ENCODE results near the gene C1QB.

Gene C1QB

DNA sequence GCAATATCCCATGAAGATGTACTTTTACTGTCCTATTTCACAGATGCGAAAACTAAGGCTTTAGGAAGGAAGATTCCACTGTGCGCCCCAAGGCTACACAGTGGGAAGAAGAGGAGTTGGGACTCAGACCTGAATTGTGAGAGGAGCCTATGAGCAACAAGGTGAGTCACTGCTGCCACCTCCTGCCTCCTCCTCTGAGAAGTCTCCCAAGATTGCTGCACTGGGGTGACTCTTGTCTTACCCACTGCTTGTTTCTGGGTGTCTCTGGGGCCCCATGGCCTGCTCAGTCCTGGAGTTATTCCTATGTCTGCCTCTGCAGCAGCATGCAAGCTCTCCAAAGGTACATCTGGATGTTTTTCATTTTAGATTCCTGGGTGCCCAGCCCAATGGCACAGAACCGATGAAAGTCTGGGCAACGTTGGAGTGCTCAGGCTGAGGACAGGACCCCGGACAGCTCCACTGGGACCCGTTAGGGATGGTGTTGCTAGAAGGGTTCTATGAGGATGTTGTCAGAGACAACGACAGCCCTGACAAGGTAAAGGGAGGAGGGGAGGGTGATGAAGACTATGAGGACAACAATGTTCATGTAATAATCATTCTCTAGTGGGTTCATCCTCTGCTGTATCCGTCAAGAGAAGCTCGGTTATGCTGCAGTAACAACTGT, 27.6 kb upstream of the C1QB start:
- no peak overlapping the region for H3K4me3 ChIP-seq (ENCODE audit: low read length)
- TF ChIP-seq ZNF274 (IDR thresholded peaks at IDR 0.05; ENCODE audit: low read depth, low read length) = no peak

DNA sequence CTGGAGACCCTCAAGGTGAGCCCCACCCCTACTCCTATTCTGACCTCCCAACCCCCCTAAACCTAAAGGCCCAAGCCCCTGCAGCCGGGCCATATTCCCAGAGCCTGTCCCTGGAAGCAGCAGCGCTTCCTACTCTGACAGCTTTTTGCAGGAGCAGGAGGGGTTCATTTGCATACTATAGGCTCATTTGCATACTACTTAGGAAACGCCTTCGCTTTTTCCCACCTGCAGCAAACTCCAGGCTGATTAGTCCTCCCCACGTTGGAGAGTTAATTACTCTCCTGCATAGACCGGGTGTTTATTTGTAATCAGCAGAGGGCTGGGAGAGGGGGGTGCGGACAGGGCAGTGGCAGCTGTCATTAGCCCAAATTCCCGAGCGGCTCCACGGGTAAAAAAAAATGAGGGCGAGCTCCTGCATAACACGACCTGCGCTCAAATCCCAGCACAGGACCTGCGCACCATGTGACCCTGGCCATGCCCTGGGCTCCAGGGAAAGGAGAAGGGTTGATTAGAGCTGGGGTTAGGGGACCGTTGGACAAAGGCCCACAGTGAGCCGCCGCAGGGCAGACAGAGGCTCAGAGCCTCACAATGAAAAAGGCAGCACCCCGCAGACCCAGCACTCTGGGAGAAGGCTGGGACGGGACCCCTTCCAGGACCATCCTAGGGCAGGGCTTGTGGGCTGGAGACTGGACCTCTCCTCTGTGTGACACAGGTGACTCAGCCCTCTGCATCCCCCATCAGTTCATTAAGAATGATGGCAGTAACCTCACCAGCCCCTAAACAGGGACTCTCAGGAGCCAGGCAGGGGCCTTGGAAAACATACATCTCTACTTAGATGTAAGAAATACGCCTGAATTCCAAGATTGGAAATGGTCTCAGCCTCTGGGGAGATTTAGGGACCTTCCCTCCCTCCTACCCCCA, 26.5 kb upstream of the C1QB start:
- no peak for TF ChIP-seq ZNF274 (IDR thresholded peaks at IDR 0.05; ENCODE audit: low read depth, low read length)
- no peak overlapping the region for H3K4me3 ChIP-seq (ENCODE audit: low read length)

GRCh38 chr1:22627331-22627730, 25.7 kb upstream of the C1QB start:
- no peak overlapping the region for H3K4me3 ChIP-seq (ENCODE audit: low read length)
- TF ChIP-seq ZNF274 (IDR thresholded peaks at IDR 0.05; ENCODE audit: low read depth, low read length) = no peak

- H3K4me3 ChIP-seq (ENCODE audit: low read length) = no peak overlapping the region
- TF ChIP-seq ZNF274 (IDR thresholded peaks at IDR 0.05; ENCODE audit: low read depth, low read length) = no peak
Observed at GRCh38 chr1:22628698-22629444, 24.2 kb upstream of the C1QB start.

GRCh38 chr1:22629886-22630285, 23.1 kb upstream of the C1QB start:
- no peak for TF ChIP-seq ZNF274 (IDR thresholded peaks at IDR 0.05; ENCODE audit: low read depth, low read length)
- no peak overlapping the region for H3K4me3 ChIP-seq (ENCODE audit: low read length)

DNA sequence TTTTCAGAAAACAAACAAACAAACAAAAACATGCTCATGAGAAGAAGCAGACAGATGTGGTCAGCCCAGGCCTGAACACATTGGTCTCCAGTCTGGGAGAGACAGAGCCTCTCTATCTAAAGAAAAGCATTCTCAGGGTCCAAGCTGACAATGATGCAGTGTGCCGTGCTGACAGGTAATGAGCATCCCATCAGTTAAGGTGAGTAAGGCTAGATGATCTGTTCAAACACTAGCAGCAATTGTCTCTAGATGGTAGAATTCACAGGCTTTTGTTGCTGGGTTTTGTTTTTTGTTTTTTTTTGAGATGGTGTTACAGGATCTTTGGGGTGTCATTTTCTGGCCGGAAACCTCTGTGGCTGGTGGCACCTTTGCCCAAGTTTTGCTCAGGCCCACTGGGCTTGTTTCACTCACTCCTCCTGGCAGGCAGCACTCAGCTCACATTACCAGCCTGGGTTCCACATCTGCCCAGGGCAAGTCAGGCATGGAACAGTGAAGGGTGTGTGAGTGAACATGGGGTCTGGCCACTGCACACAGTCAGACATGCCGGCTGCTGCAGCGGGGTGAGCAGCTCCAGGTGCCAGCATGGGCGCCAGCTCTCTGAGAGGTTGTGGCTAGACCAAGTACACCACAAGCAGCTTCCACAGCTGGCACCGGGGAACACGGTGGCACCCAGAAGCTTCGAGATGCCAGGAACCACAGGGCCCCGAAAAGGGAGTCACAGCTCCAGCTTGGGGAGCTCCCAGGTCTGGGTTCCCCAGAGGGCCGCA, 19.2 kb upstream of the C1QB start:
- H3K4me3 ChIP-seq (ENCODE audit: low read length) = no peak overlapping the region
- TF ChIP-seq ZNF274 (IDR thresholded peaks at IDR 0.05; ENCODE audit: low read depth, low read length) = no peak

- TF ChIP-seq ZNF274 (IDR thresholded peaks at IDR 0.05; ENCODE audit: low read depth, low read length) = no peak
Observed at GRCh38 chr1:22635436-22635835, 17.6 kb upstream of the C1QB start.

DNA sequence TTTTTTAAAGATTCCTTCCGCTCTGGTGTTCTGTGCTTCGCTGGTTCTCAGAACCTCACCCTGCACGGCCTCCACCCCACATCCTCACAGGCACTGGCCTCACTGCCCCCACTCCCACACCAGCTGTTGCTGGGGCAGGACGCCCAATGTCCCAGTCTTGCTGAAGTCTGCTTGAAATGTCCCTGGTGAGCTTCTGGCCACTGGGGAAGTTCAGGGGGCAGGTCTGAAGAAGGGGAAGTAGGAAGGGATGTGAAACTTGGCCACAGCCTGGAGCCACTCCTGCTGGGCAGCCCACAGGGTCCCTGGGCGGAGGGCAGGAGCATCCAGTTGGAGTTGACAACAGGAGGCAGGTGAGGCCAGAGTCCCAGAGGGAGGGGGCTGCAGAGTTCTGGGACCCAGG, 16.7 kb upstream of the C1QB start, which contains the start of gene C1QA:
Gene C1QA (plus strand): TSS at position 276 of the 400 bp plus-strand sequence. CDS start 989 bp downstream, outside the sequence.
- no peak for TF ChIP-seq ZNF274 (IDR thresholded peaks at IDR 0.05; ENCODE audit: low read depth, low read length)
- H3K4me3 ChIP-seq (ENCODE audit: low read length) = no peak within 1 kb of the TSS

More at GRCh38 chr1:22635436-22635835, 17.6 kb upstream of the C1QB start:
- H3K4me3 ChIP-seq (ENCODE audit: low read length) = no peak overlapping the region

GRCh38 chr1:22636927-22637326, 16.1 kb upstream of the C1QB start:
- no peak for TF ChIP-seq ZNF274 (IDR thresholded peaks at IDR 0.05; ENCODE audit: low read depth, low read length)
- no peak overlapping the region for H3K4me3 ChIP-seq (ENCODE audit: low read length)

- TF ChIP-seq ZNF274 (IDR thresholded peaks at IDR 0.05; ENCODE audit: low read depth, low read length) = no peak
- no peak overlapping the region for H3K4me3 ChIP-seq (ENCODE audit: low read length)
Observed at GRCh38 chr1:22637907-22638445, 15.1 kb upstream of the C1QB start.

DNA sequence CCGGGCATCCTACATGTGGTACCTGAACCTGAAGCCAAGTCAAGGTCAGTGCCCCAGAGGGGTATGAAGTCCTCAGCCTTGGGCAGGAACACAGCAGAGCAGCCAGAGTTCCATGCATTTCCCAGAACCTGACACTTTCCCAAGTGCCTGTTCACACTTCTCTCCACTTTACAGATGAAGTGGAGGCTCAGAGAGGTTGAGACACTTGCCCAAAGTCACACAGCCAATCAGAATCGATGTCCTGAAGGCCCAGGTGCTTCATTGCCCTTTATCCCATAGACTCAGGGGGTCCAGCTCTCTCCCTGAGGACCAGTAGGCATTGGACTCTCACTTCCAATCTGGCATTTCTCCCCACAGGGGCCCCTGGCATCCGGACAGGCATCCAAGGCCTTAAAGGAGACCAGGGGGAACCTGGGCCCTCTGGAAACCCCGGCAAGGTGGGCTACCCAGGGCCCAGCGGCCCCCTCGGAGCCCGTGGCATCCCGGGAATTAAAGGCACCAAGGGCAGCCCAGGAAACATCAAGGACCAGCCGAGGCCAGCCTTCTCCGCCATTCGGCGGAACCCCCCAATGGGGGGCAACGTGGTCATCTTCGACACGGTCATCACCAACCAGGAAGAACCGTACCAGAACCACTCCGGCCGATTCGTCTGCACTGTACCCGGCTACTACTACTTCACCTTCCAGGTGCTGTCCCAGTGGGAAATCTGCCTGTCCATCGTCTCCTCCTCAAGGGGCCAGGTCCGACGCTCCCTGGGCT, 14.4 kb upstream of the C1QB start:
- no peak overlapping the region for H3K4me3 ChIP-seq (ENCODE audit: low read length)

DNA sequence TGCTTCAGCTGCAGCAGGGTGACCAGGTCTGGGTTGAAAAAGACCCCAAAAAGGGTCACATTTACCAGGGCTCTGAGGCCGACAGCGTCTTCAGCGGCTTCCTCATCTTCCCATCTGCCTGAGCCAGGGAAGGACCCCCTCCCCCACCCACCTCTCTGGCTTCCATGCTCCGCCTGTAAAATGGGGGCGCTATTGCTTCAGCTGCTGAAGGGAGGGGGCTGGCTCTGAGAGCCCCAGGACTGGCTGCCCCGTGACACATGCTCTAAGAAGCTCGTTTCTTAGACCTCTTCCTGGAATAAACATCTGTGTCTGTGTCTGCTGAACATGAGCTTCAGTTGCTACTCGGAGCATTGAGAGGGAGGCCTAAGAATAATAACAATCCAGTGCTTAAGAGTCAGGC, 13.8 kb upstream of the C1QB start:
- no peak overlapping the region for H3K4me3 ChIP-seq (ENCODE audit: low read length)
- TF ChIP-seq ZNF274 (IDR thresholded peaks at IDR 0.05; ENCODE audit: low read depth, low read length) = no peak

More for the DNA sequence above, 14.4 kb upstream of the C1QB start:
- no peak for TF ChIP-seq ZNF274 (IDR thresholded peaks at IDR 0.05; ENCODE audit: low read depth, low read length)

DNA sequence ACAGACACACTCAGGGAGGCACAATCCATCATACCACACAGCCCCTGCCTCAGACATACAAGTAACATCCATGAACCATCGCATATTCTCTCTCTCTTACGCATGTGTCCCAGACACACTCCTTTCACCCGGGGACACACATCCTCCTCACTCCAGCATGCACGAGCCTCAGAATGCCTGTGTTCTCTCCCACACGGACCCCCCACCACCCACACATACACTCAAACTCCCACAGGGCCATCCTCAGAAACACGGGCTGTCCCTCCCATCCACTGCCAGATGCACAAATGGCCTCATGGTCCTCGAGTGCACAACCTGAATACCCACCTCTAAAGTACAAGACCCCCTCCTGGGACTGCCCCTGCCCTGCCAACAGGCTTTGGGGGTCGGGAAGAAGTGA, 11.8 kb upstream of the C1QB start:
- TF ChIP-seq ZNF274 (IDR thresholded peaks at IDR 0.05; ENCODE audit: low read depth, low read length) = no peak
- no peak overlapping the region for H3K4me3 ChIP-seq (ENCODE audit: low read length)

Measured in GM08714 (cell line).